ENCODE results near the gene RYR1.

Gene RYR1

GRCh38 chr19:38433268-38433733 is at the start of gene RYR1:
Gene RYR1, plus strand, starts transcription at chr19:38433691. Its CDS starts 139 bp downstream, at chr19:38433830.
- DNase-seq (ENCODE audit: low read depth, low spot score) = no peak
- H3K27ac ChIP-seq = no peak within 1 kb of the TSS

- DNase-seq (ENCODE audit: low read depth, low spot score) = no peak
- no peak overlapping the region for H3K27ac ChIP-seq
Measured at GRCh38 chr19:38383743-38384142, 49.7 kb upstream of the RYR1 start.

GRCh38 chr19:38384209-38385027 is 49.1 kb upstream of the RYR1 start:
- no peak overlapping the region for H3K27ac ChIP-seq
- no peak for DNase-seq (ENCODE audit: low read depth, low spot score)

GRCh38 chr19:38385057-38385803 is 48.3 kb upstream of the RYR1 start:
- H3K27ac ChIP-seq = no peak overlapping the region
- DNase-seq (ENCODE audit: low read depth, low spot score) = no peak

DNA sequence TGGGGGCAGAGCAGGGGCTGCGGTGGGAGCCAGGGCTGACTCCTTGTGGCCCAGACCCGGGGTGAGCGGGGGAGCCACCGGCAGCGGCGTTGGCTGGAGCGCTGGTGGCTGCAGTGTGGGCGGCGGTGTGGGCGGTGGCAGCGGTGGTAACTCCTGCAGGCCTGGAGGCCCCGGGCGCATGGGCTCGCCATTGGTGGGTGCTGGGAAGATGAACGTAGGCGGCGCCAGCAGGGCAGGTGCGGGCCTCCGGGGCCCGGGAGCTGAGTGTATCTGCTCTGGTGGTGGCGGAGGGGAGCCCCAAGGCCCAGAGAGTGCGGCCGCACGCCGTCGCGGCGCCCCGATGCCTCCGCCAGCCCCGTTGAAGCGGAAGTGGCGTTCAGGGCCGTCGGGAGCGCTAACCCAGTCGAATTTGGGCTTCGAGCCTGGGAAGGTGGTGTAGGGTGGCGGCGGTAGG is 47.7 kb upstream of the RYR1 start:
- DNase-seq (ENCODE audit: low read depth, low spot score) = no peak
- no peak overlapping the region for H3K27ac ChIP-seq

DNA sequence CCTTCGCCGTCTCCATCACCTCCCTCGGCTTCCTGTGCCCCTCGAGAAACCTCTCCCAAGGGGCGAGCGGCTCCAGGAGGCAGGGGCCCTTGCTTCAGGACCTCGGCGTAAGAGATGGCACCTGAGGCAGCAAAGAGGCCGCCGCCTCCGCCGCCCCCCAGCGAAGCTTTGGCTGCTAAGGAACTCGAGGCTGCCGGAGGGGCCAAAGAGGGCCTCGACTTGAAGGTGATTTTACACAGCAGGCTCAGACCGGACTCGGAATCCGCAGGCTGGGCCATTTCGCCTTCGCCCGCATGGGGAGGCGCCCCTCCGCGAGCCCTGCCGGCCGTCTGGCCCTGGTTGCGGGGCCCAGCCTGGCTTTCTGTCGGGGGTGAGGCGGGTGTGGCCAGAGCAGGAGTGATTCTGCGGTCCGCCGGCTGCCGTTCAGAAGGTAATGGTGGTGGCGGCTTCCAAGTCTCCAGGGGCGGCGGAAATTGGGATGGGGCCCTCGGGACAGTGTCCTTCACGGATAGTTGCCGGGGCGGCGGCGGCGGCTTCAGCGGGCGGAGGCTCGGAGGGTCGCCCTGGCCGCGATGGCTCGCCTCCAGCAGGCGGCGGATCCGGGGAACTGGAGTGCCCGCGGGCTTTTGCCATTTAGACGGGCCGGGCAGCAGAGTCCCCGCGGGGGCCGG is 47.1 kb upstream of the RYR1 start:
- DNase-seq (ENCODE audit: low read depth, low spot score) = no peak
- H3K27ac ChIP-seq = no peak overlapping the region

DNA sequence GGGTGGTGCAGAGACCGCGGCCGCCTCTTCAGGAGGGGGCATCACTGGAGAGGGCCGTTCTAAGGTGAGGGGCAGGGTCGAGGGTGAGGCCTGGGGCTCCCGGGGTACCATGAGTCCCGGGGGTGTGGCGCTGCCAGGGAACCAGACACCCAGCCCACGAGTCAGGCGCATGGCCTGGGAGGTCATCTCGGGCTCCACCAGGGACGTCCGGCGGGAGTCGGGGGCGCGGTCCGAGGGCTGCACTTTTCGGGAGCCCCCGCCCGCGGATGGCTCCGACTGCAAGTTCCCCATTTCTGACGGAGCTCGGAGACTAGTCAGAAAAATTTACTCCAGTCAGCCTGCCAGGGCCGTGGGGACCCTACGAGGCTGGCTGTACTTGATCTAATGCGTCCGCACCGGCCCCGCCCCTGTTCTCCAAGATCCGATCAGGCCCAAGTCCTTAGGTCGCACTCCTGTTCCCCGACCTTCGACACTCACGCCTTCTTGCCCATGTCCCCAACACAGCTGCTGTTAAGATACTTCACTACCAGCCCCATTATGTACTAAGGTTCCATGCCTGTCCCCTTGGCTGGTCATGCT is 46.4 kb upstream of the RYR1 start:
- DNase-seq (ENCODE audit: low read depth, low spot score) = no peak
- H3K27ac ChIP-seq = peak overlapping the region; percentile 80

DNA sequence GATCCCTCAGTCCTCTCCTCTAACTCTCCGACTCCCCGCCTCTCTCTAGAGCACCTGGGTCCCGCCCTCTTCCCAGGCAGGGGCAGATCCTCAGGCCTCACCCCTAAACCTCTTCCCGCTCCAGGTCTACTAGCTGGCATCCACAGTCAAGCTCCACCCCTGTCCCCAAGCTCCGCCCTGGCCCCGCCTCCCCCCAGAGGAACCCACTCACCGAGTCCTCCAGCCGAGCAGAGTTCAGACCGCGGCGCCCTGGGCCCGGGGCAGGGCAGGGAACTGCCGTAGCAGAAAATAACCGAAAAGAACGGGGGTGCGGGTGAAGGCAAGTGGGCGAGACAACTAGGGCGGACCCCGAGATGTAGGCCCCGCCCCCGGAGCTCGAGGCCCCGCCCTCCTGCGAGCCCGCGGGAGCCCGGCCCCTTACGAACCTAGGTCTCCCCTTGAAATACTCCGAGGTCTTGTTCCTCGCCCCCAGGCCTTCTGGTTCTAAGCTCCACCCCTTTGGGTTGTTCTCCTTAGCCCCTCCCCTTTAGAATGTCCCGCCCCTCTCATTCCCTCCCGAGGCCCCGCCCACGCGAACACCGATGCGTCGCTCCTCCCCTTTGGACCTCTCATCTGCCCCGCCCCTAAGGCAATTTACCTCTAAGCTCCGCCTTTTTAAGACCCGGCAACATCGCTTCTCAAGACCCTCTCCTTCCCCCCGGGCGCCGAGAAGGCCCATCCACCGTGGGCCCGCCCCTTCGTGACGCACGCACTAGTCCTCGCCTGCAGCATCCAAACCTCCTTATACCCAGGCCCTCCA is 45.7 kb upstream of the RYR1 start, which contains the start of gene GGN:
TSS of gene GGN (minus strand) at position 485 of the 799 bp plus-strand sequence. CDS start 773 bp downstream, outside the sequence.
- H3K27ac ChIP-seq = peak within 1 kb of the TSS; percentile 80
- DNase-seq (ENCODE audit: low read depth, low spot score) = peak; percentile 69

- H3K27ac ChIP-seq = peak within 1 kb of the TSS; percentile 80
Measured at GRCh38 chr19:38388349-38389100, 45.0 kb upstream of the RYR1 start, which contains the start of gene SPRED3. Gene SPRED3, plus strand, starts transcription at chr19:38388697. Its CDS starts 1,606 bp downstream, at chr19:38390303.

GRCh38 chr19:38389101-38389925 is 44.2 kb upstream of the RYR1 start:
- no peak for DNase-seq (ENCODE audit: low read depth, low spot score)
- H3K27ac ChIP-seq = peak overlapping the region; percentile 80

More at GRCh38 chr19:38388349-38389100, 45.0 kb upstream of the RYR1 start, which contains the start of gene SPRED3:
- DNase-seq (ENCODE audit: low read depth, low spot score) = no peak

DNA sequence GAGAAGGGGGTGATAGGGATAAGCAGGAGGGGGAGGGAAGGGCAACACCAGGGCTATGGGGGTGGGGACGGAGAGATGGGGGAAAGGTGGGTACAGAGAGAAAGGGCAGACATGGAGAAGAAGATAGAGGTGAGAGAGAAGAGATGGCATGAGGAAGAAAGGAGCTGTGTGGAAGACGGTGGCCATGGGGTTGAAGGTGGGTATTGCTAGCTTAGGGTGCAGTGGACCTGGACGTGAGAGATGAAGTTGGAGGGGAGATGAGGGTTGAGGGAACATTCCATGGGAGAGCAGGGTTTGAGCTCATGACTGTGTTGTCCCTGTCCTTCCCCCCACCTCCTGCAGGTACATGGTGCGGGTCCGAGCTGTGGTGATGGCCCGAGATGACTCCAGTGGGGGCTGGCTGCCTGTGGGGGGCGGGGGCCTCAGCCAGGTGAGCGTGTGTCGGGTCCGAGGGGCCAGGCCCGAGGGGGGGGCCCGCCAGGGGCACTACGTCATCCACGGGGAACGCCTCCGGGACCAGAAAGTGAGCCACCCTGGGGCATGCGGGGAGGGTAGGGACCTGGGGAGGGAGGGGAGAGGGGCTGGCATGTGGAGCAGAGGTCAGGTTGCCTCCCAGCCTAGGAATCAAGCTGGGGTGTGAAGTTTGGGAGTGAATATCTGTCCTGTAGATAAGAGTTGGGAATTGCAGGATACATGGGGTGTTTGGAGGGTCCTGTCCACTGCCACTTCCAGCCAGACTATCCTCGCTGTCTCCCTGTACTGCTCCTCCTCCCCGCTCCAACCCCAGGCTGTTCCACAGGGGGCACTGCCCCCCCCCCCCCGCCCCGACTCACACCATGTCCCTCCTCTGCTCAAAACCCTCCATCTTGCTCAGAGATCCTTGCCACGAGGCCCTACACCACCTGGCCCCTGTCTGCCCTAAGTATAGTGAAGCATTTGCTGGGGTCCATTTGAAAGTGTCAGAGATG is 43.2 kb upstream of the RYR1 start:
- DNase-seq (ENCODE audit: low read depth, low spot score) = no peak
- H3K27ac ChIP-seq = peak overlapping the region; percentile 80

- H3K27ac ChIP-seq = no peak overlapping the region
- no peak for DNase-seq (ENCODE audit: low read depth, low spot score)
Measured at GRCh38 chr19:38391911-38392464, 41.5 kb upstream of the RYR1 start.

- no peak for DNase-seq (ENCODE audit: low read depth, low spot score)
- no peak overlapping the region for H3K27ac ChIP-seq
Measured at GRCh38 chr19:38392707-38393308, 40.7 kb upstream of the RYR1 start.

DNA sequence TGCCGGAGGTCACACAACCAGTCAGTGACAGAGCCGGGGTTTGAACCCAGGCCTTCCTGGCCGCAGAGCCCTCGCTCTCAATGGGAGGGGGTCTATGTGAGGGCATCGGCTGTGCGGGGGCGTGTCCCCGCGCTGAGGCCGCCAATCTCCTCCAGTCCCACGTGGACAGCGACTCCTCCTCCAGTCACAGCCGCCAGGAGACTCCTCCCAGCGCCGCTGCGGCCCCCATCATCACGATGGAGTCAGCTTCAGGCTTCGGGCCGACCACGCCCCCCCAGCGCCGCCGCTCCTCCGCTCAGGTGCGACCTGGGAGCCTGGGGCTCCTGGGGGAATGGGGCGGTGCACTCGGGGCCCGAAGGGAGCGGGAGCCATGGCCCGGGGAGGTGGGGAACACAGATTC is 39.0 kb upstream of the RYR1 start:
- no peak overlapping the region for H3K27ac ChIP-seq
- no peak for DNase-seq (ENCODE audit: low read depth, low spot score)

DNA sequence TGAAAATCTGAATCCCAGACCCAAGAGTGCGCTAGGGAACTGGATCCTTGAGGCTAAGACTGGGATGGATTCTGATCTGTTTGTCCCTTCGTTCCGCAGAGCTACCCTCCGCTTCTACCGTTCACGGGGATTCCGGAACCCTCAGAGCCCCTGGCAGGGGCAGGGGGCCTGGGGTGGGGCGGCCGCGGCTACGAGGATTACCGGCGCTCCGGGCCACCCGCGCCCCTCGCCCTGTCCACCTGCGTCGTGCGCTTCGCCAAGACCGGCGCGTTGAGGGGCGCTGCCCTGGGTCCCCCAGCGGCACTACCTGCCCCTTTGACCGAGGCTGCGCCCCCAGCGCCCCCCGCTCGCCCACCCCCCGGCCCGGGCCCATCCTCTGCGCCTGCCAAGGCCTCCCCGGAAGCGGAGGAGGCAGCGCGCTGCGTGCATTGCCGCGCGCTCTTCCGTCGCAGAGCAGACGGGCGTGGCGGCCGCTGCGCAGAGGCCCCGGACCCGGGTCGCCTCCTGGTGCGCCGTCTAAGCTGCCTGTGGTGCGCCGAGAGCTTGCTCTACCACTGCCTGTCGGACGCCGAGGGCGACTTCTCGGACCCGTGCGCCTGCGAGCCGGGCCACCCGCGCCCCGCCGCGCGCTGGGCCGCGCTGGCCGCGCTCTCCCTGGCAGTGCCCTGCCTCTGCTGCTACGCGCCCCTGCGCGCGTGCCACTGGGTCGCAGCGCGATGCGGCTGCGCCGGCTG is 37.9 kb upstream of the RYR1 start:
- DNase-seq (ENCODE audit: low read depth, low spot score) = no peak
- H3K27ac ChIP-seq = no peak overlapping the region
